ENCODE results near the gene PCGF3.
"Not testable (repeated sequence)": the region's sequence is repeated elsewhere in the genome, so short reads cannot be mapped to it uniquely, and the experiment has no call there.

Gene PCGF3

DNA sequence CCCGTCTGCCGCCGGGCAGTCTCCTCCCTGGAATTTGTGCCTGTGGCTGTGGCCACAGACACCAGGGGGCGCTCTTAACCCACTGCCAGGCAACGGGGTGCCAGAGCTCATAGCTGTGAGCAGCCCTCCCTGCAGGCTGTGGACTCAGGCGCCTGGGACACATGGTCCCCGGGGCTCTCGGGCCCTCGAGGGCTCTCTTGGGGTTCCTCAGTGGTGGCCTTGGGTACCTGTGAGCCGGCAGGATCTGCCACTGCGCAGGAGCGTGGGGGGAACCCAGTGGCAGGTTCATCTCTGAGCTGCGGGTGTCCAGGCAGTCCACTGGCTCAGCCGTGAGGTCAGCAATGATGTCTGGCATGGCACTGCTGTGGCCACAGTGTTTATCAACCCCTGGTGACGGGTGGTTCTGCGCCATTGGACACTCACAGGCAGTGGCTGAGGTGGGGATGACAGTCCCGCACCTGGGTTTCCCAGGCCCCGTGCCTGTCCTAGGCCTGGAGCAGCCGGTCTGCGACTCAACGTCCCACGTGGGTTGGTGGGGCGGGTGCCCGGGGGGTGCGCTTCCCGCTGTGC, 37.2 kb downstream of the PCGF3 start:
- peak; percentile 92 for DNase-seq

DNA sequence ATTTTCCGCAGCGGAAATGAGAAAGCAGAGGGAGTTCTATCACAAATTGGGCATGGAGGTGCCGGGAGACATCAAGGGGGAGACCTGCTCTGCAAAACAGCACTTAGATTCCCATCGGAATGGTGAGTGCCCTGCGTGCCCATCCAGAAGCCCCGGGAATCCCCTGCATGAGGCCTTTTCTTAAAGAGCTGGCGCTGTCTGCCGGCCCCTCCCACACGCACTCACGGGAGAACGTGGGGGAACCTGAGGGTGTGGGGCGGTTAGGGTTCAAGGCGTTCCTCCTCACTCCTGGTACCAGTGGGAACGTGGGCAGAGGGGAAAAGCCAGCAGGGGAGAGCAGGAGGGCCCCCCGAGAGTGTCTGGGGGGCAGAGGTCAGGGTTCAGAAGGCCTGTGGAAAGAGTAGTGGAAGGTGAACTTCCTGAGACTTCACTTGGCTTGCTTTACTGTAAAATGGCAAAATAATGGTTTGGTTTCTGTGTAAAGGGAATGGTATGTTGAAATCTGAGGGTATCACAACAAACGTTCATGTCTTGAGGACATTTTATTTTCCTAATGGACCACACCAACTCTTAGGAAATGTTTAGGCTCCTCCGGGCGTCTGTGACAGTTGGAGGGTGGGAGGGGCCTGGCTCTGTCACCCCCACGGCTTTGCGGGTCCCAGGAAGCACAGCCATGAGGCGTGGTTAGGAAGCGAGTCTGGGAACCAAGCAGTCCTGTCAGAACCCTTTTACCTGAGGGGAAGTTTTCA, 38.0 kb downstream of the PCGF3 start:
- no peak for DNase-seq

- no peak for DNase-seq
These were observed 38.7 kb downstream of the PCGF3 start for GRCh38 chr4:744212-744841.

GRCh38 chr4:747546-748170, 42.0 kb downstream of the PCGF3 start:
- DNase-seq, result no peak

DNA sequence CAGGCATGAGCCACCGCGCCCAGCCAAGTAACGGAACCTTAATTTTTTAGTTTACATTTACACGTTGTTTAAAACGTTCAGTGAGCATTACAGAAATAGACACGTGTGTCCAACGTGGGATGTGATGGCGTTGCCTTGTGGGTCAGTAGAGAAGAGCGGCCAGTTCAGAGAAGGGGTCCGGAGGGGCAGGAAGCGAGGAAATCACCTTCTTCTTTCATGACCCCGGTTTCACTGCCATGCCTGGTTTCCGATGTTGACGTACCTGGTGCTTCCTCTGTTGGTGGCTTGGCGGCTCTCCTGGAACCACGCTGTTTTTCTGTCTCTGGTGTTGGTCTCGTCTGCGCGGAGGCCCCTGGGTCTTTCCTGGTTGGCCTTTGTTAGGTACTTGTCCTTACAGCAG, 42.8 kb downstream of the PCGF3 start:
- no peak for DNase-seq

DNA sequence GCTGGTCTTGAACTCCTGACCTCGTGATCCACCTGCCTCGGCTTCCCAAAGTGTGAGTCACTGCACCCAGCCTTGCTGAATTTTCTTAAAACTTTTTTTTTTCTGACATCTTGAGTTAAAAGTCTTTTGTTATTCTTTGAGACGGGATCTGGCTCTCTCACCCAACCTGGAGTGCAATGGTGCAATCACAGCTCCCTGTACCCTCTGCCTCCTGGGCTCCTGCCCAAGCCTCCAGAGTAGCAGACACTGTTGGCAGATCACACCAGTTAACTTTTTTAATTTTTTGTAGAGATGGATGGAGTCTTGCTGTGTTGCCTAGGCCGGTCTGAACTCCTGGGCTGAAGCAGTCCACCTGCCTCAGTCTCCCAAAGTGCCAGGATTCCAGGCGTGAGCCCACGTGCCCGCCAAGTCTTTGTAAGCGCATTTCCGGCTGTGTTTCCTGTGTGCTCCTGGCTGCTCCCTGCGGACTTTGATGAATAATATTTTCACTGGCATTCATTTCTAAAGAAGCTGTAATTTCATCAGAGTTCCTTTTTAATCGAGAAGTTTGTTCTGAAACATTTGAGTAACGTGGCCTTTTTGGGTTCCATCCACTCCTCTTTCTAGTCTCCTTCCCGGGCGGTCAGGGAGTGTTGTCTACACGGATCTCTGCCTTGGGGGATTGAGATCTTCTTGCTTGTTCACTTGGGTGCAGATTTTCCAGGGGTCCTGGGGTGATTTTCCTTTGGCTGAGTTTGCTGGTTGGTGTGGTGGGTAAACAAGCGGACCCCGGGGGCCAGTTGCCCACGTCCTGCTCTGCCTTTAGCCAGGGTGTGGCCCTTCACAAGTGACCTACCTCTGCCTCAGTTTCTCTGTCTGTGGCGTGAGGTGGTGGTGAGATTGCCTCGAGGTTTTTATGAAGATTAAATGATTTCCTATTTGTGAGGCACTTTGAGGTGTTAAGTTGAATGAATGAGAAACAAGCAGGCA, 44.4 kb downstream of the PCGF3 start:
- DNase-seq, result no peak

DNA sequence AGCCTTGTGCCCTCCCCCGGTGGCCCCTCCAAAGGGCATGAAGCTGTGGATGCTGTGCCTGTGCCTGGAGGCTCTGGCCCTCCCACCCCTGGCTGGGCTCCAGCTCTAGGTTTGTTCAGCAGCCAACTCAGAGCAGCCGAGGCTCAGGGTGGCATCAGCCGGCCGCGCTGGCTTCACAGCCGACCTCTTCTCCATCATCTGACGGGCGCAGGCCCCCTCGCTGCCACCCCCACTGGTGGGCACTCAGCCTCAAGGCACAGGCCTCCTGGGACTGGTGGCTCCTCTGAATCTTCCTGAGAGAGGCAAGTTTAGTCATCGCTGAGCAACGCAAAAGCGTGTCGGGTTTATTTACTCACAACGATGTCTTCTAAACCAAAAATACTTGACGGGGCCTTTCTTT, 46.0 kb downstream of the PCGF3 start:
- DNase-seq, result no peak

DNA sequence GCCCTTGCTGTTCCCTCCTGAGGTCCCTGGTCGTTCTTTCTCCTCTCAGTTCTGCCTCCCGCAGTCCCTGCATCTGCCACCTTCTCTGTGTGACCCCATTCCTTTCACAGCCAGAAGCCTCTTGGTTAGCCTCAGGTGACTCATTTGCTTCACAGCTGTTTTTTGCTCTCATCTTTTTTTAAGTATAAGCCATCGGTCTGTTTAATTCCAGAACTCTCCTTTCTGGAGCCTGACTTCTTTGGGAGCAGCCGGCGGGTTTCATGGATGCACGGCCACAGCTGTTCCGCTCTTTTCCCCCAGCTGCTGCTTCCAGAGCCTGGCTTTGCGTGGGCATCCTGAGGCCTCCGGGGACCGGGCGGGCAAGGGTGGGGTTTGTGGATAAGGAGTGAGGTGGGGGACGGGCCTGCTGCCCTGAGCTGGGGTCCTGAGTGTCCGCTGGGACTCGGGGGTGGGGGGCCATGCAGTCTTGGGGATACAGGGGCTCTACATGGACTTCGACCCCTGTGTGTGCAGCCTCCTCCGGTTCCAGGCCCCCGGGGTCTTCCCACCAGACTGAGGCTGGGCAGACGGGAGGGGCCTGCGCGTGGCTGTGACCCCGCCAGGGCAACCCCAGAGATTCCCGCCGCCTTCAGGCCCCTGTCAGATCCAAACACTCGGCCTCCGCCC, 46.7 kb downstream of the PCGF3 start:
- DNase-seq, result no peak

DNA sequence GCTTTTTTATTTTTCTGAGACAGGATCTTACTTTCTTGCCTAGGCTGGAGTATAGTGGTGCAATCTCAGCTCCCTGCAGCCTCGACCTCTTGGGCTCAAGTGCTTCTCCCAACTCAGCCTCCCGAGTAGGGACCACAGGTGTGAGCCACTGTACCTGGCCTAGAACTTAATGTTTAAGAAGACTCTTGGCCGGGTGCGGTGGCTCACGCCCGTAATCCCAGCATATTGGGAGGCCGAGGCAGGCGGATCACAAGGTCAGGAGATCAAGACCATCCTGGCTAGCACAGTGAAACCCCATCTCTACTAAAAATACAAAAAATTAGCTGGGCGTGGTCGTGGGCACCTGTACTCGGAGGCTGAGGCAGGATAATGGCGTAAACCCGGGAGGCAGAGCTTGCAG, 47.6 kb downstream of the PCGF3 start:
- not testable (repeated sequence) for DNase-seq

GRCh38 chr4:754221-755120, 48.8 kb downstream of the PCGF3 start:
- no peak for DNase-seq

GRCh38 chr4:757111-757510, 51.5 kb downstream of the PCGF3 start:
- DNase-seq, result no peak

DNA sequence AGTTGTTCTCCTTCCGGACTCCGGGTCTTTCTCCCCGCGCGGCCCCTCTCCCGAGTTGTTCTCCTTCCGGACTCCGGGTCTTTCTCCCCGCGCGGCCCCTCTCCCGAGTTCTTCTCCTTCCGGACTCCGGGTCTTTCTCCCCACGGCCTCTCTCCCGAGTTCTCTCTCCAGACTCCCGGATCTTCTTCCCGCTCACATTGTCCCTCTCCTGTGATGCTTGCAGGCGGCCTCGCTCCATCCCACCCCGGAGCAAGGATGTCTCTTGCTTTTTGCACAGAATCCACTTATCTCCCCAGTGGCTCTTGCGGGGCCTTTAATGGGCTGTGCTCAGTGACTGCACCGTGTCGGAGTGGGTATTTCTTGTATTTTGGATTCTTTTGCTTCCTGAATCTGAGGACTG, 54.2 kb downstream of the PCGF3 start:
- DNase-seq, result not testable (repeated sequence)

DNA sequence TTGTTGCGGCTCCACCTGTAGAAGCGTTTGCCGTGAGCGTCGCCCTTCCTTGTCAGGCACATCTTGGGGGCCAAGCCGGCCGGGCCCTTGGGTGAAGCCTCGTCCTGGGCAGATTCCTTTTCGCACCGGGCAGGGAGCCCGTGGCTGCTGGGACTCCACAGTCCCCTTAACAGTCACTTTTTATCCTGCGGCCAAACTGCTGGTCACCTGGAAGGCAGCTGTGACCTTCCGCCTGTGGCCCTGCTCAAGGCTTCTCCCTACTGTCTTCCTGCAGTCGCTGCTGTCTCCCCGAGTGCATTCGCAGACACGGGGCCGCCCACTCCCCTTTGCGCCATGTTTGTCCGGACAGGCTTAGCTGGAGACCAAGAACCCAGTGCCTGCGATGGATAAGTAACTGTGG, 55.0 kb downstream of the PCGF3 start:
- DNase-seq, result no peak

DNA sequence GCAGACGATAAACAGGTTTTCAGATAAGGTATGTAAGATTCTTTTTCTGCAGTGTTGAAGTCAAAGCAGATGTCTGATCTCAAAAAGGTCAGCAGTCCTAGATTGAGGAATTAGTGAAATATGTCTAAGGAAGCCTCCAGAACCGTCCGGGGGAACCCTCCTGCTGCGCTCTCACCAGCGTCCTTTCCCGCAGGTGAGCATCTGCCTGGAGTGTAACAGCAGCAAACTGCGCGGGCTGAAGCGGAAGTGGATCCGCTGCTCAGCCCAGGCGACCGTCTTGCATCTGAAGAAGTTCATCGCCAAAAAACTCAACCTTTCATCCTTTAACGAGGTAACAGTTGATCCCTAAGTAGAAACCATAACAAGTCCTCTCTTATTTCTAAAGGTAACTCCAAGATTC, 55.5 kb downstream of the PCGF3 start:
- no peak for DNase-seq

DNA sequence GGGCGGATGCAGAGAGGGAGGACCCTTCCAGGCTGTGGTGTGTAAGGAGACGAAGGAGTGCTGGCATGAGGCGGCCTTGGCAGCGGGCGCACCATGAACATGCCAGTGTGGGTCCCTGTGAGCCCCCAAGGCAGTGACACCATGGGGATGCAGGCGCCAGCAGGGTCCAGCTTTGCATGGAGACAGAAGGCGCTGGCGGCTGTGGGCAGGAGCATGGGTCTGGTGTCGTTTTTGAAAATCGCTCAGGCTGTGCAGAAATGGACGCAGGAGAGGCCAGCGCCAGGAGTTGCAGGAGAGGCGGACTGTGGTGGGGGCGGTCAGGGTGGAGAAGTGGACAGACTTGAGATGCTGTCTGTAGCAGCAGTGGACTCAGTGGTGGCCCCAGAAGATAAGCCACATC, 56.1 kb downstream of the PCGF3 start:
- no peak for DNase-seq

DNA sequence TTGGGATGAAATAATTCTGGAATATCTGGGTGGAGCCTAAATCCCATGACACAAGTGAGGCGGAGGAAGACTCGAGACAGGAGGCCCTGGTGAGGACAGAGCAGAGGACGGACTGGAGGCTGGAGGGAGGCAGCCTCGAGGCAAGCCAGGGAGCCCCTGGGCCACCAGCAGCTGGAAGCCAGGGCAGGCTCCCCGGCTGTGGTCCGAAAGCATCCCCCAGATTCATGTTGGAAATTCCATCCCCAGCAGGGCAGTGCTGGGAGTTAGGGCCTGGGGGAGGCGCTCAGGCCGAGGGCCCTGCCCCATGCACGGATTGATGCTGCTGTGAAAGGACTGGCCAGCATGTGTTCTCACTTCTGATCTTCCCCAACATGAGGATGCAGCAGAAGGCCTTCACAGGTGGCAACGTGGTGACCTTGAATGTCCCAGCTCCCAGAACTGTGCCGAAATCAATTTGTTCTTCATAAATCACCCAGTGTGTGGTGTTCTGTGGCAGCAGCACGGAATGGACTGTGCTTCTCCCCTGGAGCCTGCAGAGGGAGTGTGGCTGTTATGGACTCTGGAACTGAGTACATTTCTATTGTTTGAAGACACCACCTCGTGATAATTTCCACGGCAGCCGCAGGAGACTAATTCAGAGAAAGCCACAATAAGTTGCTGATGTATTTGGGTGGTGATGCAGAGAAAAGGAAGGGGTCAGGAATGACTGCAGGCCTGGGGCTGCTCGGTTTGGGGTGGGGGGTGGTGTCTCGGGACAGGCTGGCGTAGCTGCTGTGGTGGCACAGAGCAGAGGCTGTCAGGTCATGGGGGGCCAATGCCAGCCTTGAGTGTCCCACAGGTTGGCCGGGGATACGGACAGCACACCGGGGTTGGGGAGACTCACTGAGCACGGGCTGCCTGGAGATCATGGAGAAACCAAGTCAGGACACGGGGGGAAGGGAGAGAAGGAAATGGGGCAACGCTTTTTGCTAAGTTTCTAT, 56.9 kb downstream of the PCGF3 start:
- no peak for DNase-seq

DNA sequence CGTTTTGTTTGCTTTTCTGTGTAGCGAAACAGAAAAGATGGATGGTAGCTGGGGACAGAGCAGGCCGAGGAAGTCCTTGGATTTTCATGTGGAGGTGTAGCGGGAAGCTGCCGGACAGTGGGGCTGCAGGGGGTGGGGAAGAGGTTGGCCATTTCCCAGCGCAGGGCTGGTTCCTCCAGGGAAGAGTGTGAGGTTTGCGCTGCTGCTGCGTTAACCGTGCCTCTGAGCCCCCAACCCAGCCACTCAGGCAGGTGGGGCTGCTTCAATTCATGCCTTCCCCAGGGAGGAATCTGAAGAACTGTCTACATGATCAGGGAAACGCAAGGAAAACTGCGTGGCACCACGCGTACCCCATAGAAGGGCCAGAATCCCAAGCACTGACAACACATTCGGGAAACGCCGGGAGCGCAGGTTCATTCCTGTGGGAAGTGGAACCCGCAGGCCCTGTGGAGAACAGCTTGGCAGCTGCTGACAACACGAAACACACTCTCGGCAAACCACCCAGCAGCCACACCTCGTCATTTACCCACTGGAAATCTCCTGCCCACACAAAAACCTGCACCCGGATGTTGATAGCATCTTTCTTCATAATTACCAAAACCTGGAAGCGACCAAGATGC, 57.7 kb downstream of the PCGF3 start:
- DNase-seq, result no peak

GRCh38 chr4:763922-764321, 58.3 kb downstream of the PCGF3 start:
- no peak for DNase-seq

DNA sequence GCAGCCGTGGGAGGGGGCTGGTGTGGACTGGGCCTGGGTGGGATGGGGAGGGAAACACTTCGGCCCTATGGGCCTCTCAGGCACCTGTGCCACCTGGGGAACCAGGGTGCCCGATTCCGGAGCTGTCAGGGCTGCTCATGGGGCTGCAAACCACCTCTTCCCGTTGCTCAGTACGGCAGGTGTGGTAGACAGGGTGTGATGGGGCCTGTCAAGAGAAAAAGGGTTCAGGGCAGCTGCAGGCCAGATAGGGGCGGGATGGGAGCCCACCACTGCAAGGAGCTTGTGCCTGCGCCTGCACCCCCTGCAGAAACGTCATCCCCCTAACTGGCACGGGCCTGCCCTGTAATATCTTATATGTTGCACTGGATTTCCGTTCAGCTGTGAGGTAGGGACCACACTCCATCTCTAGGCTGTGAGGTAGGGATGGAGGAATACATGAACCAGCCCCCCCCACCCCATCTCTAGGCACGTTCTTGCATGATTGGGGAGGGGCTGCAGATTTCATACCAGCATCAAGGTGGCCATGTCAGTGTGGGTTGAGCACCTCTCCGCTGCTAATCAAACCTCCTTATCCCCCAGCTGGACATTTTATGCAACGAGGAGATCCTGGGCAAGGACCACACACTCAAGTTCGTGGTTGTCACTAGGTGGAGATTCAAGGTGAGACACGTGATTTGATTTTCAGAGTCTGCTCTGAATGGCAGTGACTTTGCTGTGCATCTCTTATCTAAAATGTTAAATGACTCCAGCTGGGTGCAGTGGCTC, 59.0 kb downstream of the PCGF3 start:
- no peak for DNase-seq
